HG02610 (cell line): ENCODE data around the gene ANXA5.
"Not testable (repeated sequence)": the region's sequence is repeated elsewhere in the genome, so short reads cannot be mapped to it uniquely, and the experiment has no call there.

Experiments
- ATAC-seq: cut with Tn5 transposase; IDR thresholded peaks from one replicate; pipeline ENCODE4 v1.9.1; 2021; ENCODE audit warnings: mild to moderate bottlenecking, moderate library complexity; ENCODE audit not compliant: unreplicated experiment

Gene ANXA5

DNA sequence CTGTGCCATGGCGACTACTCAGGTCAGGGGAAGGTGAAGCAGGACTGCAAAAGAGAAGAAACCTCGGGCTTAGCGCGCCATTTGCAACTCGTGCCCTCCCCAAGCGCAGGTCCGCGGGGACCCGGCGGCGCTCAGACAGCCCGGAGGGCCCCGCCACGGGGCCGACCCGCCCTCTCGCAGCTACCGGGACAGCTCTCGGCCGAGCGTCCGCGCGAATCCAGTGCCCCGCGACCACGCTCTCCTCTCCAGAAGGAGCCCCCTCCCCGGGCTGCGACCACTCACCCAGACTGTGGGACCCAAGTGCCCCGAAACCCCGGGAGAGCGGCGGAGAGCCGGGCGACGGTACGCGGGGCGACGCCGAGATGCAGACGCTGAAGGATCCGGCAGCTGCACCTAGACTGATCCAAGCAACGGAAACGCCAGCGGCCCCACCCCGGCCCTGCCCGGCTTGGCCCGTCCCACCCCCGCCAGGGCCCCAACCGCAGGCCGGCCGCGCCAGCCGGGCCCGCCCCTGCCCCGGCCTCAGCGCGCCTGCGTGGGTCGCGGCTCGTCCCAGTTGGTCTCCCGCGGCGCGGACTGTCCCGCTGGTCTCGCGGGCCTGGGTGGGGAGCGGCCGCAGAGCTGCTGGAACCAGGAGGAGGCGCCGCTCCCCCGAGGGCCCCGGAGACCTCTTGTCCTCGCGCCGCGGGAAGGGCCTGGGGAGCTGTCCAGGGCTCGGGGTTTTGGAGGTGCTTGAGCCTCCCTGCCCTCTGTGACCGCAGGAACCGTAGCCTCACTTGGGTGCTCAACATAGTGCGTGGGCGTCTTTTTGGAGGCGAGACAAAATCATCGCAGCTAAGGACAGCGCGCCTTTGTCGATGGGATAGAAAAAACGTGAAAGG is at the start of gene ANXA5:
ANXA5 (minus strand) TSS at position 400 of the 881 bp plus-strand sequence; CDS start at position 9, 391 bp downstream.
- peak; percentile 95 for ATAC-seq

DNA sequence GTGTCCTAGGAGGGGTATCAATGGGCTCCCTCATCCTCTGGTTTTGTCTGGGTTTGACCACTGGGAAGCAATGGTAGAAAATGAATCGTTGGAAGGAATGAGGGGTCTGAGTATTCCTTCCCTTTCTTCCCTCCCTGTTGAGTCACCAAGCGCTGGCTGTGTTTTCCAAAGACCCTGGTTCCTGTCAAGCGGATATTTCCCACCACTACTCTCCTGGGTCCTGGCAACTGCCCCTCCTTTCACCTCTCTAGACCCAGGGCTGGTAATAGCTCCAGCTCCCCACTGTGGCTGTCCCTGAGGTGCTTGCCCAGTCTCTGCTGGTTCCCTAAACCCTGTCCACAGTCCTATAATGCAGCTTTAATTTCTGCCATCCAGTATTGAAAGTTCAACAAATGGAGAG is 46.0 kb upstream of the ANXA5 start:
- ATAC-seq: no peak

DNA sequence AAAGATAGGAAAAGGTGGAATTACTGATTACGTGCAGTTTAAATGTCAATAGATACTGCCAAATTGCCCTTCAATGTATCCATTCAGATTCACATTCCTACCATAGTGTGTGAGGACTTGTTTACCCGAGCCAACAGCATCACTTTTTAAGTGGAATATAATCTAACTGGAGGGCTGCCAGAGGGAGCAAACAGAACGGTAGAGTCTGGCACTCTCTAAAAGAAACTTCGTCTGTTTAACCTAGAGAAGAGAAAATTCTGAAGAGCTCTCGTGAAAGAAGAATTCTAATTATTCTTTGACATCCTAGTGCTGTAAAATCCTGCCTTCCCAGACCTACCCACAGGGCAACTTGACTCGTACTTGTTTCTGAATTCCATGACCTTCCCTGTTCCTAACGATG is 45.0 kb upstream of the ANXA5 start:
- no peak for ATAC-seq

DNA sequence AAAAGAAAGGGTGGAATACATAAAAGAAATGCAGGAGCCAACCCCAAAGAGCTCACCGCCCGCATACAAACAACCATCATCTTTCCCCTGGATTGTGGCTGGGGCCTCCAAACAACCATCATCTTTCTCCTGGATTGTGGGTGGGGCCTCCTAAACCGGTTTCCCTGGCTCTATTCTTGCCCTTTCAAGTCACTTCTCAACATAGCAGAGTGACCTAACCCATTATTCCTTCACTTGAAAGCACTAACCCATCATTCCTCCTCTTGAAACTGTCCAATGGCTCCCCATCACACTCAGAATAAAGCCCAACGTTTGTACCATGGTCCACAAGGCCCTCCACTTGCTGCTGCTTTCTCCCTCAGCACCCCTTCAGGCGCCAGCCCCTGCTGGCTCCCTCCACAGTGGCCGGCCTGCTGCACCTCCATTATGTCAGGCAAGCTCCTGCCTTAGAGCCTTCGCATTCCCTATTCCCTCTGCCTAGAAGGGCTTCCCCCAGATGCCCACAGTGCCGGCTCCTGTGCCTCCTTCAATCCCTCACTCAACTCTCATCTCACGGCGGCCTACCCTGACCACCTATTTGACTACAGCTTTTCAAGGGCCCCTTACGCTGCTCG is 44.1 kb upstream of the ANXA5 start:
- no peak for ATAC-seq

DNA sequence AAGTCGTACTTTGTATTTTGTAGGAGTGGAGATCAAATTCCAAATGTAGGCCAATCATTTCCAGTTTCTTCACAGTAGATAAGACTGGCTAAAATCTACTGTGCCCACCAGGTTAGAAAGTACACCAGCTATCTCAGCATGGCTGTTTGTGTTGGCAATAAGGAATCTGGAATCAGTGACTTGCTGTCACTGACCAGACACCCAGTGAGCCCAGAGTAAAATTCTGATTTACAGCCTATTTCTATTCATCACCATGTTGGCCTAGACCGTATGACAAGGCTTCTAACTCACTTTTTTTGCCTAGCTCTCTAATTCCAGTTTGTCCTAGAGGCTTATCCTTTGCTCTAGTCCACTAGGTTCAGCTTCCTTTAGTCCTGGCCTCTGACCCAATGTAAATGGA is 42.8 kb upstream of the ANXA5 start:
- no peak for ATAC-seq

DNA sequence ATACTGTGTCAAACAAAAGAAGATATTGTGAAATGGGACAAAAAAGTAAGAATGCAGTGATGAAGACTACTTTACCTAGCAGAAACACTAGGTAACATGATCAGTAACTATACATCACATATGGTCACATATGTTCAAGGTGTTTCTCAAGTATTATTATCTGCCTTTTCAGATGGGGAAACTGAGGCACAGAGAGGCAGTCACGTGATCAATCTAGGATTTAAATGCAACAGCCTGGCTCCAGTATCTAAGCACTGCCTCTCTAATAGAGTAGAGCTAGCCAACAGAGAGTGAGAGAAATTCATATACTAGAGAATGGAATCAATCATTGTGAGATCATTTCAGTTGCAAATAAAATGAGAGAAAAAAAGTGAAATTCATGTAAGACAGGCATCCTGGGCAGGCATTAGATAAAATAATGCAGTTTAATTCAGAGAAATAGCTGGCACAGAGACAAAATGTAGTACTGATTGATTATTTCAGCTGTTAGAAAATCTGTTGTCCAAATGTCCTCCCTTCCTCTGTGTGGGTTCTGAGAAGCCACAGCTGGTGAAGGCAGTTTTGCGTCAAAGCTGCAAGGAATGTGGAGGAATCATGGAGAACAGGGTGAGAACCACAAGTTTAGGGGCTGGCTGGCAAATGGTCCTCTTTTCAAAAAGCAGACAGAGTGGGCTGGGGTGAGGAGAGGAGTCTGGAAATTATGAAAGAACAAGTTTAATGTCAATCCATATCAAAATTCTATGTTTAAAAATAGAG is 42.2 kb upstream of the ANXA5 start:
- ATAC-seq: no peak

DNA sequence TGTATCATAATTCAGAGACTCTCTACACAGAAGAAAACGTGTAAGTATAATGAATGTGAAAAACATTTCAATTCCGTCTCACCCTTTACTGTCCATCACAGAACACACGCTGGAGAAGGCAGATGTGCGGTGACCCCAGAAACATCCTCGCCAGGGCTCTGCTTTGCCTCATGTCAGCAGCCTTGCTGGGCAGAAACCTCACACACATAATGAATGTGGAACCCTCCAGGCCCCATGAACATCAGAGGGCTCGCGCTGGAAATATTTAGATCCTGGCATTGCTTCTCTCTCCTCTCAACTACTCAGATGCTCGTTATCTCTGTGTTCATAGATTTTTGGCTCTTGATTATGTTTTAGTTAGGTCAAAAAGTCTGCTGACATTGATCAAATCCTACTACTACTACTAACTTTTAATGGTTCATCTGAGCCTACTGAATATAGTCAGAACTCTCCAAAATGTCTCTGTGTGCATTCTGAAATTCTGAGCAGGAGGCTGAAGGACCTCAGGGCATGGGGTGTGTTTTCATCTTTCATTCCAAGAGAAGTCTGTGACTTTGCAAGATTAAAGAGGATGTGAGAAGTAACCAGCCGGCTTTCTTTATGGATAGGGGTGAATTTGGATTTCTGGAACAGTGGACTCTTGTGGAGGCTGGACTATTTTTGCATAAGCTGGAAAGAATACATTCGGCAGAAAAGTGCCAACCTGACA is 41.2 kb upstream of the ANXA5 start:
- ATAC-seq: no peak

DNA sequence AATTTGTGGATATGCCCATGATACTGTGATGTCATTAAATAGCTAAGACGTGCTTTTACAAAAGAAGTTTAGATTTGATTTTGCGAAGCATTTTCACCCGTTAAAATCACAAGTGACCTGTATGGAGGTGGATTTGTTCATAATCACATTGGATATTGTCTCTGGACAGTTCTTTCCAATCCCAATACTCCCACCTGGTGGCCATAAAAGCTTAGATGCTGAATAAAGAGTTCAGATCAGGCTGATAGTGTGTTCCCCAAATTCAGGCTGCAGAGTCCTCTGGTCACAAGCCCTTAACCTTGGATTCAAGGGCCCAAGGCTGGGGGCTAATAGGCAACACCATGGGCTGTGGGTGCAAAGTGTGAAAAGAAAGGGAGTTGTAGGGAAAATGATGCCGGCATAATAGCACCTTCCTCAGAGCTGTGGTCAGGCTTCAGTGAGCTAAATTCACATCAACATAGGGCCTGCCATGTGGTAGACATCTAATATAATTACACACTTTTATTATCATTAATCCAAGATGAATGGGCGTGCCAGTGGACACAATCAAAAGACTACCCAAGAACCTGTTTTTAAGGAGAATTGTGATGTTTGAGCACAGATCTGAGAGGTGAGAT is 40.1 kb upstream of the ANXA5 start:
- ATAC-seq: no peak

DNA sequence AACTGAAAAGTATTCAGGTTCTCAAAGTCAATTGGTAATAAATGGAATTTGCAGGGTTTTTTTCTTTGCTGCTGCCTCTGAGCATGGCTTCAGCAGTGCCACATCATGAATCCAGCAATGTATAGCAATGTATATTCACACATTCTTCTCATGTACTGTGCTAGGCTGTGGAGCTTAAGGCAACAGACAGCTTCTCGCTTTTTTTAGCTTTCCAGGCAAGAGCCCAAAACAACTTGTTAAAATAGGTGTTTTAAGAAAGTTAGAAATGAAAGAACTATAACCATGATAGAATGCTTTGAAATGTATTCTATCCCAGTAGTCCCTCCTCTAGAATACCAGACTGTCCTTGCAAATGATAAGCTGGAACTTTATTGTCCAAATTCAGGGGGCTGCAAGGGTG is 37.8 kb upstream of the ANXA5 start:
- ATAC-seq: no peak

DNA sequence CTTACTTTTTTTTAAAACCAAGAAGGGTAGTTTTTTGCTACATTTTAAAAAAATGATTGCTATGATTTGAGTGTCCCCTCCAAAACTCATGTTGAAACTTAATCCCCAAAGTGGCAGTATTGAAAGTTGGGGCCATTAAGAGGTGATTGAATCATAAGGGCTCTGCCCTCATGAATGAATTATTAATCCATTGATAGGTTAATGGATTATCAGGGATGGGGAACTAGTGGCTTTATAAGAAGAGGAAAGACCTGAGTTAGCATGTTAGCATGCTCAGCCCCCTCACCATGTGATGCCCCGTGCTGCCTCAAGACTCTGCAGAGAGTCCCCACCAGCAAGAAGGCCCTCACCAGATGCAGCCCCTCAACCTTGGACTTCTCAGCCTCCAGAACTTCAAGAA is 37.2 kb upstream of the ANXA5 start:
- no peak for ATAC-seq

DNA sequence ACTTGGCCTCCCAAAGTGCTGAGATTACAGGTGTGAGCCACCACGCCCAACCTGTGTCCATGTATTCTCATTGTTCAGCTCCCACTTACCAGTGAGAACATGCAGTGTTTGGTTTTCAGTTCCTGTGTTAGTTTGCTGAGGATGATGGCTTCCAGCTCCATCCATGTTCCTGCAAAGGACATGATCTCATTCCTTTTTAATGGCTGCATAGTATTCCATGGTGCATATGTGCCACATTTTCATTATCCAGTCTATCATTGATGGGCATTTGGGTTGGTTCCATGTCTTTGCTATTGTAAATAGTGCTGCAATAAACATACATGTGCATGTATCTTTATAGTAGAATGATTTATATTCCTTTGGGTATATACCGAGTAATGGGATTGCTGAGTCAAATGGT is 33.0 kb upstream of the ANXA5 start:
- not testable (repeated sequence) for ATAC-seq

DNA sequence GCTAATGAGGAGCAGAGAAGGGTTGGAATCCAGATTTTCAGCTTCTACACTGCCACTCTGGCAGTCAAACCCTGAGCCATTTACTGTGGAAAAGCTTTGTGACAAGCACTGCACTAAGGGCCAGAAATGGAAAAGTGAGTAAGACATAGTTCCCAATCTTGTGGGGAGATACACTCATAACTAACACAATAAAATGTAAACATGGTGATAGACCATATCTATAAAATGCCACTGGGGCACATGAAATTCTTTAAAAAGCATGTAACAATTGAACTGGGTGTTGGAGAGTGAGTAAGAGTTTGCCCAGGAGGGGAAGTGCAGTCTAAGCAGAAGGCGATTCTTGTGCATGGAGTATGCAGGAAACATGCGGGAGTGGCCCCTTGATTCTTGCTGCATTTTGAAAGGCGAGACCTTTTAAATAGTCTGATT is 32.0 kb upstream of the ANXA5 start:
- no peak for ATAC-seq

DNA sequence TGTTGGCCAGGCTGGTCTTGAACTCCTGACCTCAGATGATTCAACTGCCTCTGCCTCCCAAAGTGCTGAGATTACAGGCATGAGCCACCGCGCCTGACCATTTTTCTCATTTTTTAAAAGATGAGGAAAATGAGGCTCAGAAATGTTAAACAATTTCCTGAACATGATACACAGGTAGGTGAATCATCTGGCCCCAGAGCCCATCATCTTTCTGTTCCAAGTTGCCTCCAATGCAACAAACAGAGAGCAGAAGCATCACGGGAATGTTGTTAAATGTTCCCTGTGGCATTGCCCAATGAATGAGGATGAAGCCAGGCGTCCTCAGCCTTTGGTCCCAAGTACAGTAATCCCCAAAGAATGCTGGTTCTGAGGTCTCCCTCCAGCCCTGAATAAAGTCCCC is 31.3 kb upstream of the ANXA5 start:
- no peak for ATAC-seq

DNA sequence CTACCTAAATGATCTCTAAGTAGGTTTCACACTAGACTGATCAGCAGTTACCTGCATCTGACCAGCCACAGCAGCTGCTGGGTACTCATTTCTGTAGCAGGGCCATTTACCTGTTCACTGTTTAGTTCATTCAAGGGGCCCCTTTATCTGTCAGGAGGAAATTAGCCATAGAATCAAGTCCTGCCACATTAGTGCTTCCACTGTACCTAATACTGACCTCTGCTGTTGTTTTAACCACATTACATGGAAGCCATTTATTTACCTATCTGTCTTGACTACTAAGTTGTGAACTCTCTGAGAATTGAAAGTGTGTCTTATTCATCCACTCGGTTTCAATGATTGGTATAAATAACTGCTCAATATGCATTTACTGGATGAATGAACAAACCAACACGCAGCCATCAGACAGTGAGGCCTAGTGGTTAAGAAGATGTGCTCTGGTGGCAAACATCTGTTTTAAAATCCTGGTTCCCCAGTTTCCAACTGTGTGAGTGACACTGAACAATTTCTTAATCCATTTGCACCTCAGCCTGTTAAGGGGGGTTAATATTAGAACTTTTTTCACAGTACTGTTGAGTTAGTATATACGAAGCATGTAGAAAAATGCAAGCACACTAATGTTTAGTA is 30.0 kb upstream of the ANXA5 start:
- ATAC-seq: peak; percentile 93

DNA sequence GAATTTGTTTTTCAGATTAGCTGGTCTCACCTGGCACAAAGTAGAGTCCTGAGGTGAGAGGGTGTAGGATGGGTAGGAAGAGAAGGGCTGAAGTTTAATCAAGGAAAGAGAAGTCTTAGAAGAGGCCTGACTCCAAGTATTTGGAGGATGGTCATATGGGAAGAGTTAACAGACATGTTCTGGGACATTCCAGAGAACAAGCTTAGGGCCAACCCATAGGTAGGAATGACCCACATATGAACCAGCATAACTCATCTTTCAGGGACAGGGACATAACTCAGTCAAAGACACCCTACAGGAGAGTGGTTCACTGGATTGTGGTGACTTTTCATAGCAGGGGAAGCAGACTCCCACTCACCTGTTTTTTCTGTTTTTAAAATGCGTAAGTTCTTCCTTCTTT is 27.9 kb upstream of the ANXA5 start:
- no peak for ATAC-seq

DNA sequence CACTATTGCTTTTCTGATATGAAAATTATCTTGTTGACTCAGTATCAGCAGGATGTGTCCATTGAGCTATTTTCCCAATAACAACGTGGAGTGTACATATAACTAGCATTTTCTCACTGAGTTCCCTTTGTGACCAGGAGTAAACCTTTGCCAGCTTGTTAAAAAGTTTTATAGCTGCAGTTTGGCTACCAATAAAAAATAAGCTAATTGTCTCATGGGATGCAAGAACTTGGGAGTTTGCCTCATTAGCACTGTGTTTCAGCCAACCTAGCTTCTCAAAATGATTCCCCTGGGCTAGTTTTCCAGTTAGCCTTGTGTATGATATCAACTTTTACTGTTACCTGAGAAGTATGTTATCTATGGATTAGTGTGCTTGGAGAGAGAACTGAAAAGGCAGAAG is 24.9 kb upstream of the ANXA5 start:
- ATAC-seq: no peak

DNA sequence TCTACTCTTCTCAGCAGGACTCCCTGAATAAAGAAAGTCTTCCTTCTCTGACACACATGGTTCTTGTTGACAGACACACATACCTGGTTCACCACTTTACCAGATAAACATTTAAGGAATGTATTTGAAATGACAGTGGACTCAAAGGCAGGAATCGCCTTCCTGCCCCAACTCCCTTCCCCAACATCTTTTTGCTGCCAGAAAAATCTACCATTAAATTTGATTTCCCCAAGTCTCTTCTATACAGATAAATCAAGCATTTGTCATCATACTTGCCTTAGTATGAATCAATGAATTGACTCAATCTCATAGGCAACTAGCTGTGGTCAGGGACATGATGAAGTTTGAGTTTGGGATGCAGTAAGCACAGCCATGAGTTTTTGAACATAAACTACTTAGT is 23.3 kb upstream of the ANXA5 start:
- ATAC-seq: no peak

DNA sequence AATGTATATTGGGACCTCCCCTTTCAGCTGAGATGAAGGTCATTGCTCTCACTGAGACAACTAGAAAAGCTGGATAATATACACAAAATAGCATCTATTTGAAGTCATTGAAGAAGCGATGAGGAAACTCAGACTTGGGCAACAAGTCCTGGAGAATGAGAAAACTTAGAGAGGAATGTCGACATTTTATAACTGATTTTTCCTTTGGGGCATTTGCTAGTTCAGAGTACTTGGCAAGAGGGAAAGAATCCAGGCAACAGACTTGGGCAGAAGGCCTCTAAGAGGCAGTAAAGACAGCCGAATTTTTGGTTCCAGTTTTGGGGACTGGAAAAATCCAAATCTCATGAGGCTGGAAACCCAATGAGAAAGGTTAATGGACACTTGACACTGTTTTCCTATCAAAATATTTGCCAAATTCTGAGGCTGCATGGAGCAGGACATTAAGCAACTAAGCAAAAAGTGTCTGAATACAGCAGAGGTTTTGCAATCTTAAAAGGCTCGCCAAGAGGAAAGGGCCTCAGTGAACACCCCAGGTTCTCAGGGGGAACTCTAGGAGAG is 21.0 kb upstream of the ANXA5 start:
- no peak for ATAC-seq

DNA sequence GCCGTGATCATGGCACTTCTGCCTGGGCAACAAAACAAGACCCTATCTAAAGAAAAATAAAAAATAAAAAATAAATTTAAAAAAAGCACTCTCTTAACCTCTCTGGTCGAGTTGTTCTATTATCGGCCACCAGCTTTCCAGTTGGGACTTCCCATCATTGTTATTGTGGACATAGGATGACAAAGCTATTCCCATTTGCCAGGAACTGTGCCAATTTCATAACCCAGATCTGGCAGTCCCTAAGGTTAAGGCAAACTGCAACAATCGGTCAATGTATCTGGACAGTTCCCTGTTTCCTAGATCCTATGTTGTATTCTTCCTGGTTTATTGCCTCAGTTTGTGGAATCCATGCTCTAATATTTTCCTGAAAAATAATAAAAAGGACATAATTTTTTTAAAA is 17.8 kb upstream of the ANXA5 start:
- ATAC-seq: no peak

DNA sequence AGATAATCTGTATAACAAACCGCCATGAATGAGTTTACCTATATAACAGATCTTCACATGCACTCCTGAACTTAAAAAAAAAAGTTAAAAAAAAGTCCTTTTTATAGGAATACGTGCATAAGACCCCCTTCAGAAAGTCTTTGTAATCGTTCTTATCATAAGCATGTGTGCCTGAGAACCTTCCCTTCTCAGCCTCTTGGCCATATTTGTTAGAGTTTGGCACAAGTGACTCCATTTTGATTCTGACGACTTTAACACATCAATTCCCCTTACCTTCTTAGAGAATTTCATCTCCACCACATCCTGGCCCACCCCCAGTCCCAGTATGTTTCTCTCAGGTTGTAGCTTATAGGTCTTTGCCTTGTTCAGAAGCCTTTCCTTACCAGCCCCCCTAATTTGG is 16.0 kb upstream of the ANXA5 start:
- ATAC-seq: no peak
